Lower leg skin (tissue), 4 donors: ENCODE measurements around the gene ATP7A. TPM values are rescaled to one million over a fixed set of nuclear protein-coding genes. Genes with fewer than 3 reads are reported as not detected.

Experiments
- DNase-seq, 2 donors: peaks; one replicate each; pipeline ENCODE4 v3.0.0-alpha.2; 2019; ENCODE audit warnings: low spot score in 2 of 2
- H3K4me3 ChIP-seq: fragments of 200-600 bp; sonication (generic); 2 replicates; pipeline ENCODE4 v1.5.1; 2017; ENCODE audit warnings: mild to moderate bottlenecking, low read depth; ENCODE audit not compliant: poor library complexity, severe bottlenecking
- CTCF ChIP-seq, 3 donors: fragments of 450-650 bp; IDR thresholded peaks; one replicate each; pipeline ENCODE4 v1.5.1; 2016; ENCODE audit warnings: antibody characterized with exemption in 3 of 3, mild to moderate bottlenecking in 3 of 3, moderate library complexity in 2 of 3
- POLR2A ChIP-seq, 2 donors: fragments of 450-650 bp; IDR thresholded peaks; one replicate each; pipeline ENCODE4 v1.6.1; 2016 to 2017; ENCODE audit warnings: antibody characterized with exemption in 2 of 2, mild to moderate bottlenecking in 1 of 2, moderate library complexity in 1 of 2
- WGBS, 2 donors: methylation state at CpG; one replicate each; pipeline ENCODE4 v1.1.5; 2018; 5-methylcytosine and 5-hydroxymethylcytosine counted together
- intact Hi-C: fragments of 100-400 bp; cut with DNase I; formaldehyde crosslinking; loops from one replicate; pipeline ENCODE4 v1.15.0; 2023; ENCODE audit warnings: low total_unique reads
- total RNA-seq, 4 donors: library from RNA; depleted of rRNA; stranded (reverse); fragments of >200 nt; gene quantifications; one replicate each; pipeline ENCODE4 v1.1.0, GENCODE V29; 2016

ATP7A gene
- total RNA-seq, 4 donors from 2014 or later, result 20.9 to 37.6 (median 28.5) TPM

- H3K4me3 ChIP-seq, result no peak overlapping the region
- DNase-seq, result no peak
- intact Hi-C loops, result no loop called here
- WGBS, 2 donors, result 80 to 88% methylated on average over 3 of the region's 3 CpGs
- TF ChIP-seq POLR2A (IDR thresholded peaks at IDR 0.05) (no peak), CTCF (IDR thresholded peaks at IDR 0.05) (no peak)
Measured at GRCh38 chrX:78027798-78028197, 117.3 kb downstream of the ATP7A start.

GRCh38 chrX:78029663-78030062, 119.2 kb downstream of the ATP7A start:
- no peak overlapping the region for H3K4me3 ChIP-seq
- intact Hi-C loops, result no loop called here
- DNase-seq, result no peak
- WGBS, 2 donors, result 22 to 30% methylated on average over 2 of the region's 2 CpGs
- TF ChIP-seq CTCF (IDR thresholded peaks at IDR 0.05), result no peak
- TF ChIP-seq POLR2A (IDR thresholded peaks at IDR 0.05), result no peak

GRCh38 chrX:78035061-78035460, 124.6 kb downstream of the ATP7A start:
- no peak for DNase-seq

GRCh38 chrX:78037881-78038280, 127.4 kb downstream of the ATP7A start:
- TF ChIP-seq CTCF (IDR thresholded peaks at IDR 0.05) (no peak), POLR2A (IDR thresholded peaks at IDR 0.05) (no peak)
- intact Hi-C loops, result no loop called here
- no peak for DNase-seq
- no peak overlapping the region for H3K4me3 ChIP-seq
- WGBS, 2 donors, result 90% methylated on average over 3 of the region's 3 CpGs

More at GRCh38 chrX:78035061-78035460, 124.6 kb downstream of the ATP7A start:
- TF ChIP-seq CTCF (IDR thresholded peaks at IDR 0.05), result no peak
- TF ChIP-seq POLR2A (IDR thresholded peaks at IDR 0.05), result no peak
- intact Hi-C loops, result no loop called here
- WGBS, 2 donors, result 79 to 95% methylated on average over 6 of the region's 6 CpGs
- no peak overlapping the region for H3K4me3 ChIP-seq

- TF ChIP-seq POLR2A (IDR thresholded peaks at IDR 0.05) (no peak), CTCF (IDR thresholded peaks at IDR 0.05) (no peak)
- 80 to 100% methylated on average over 1 of the region's 1 CpG for WGBS, 2 donors
- DNase-seq, result no peak
- H3K4me3 ChIP-seq, result no peak overlapping the region
- intact Hi-C loops, result no loop called here
Measured at GRCh38 chrX:78042601-78043000, 132.1 kb downstream of the ATP7A start.

- no peak for DNase-seq
- H3K4me3 ChIP-seq, result no peak overlapping the region
- TF ChIP-seq POLR2A (IDR thresholded peaks at IDR 0.05) (no peak), CTCF (IDR thresholded peaks at IDR 0.05) (no peak)
- intact Hi-C loops, result no loop called here
- WGBS, 2 donors, result 71 to 94% methylated on average over 4 of the region's 4 CpGs
Measured at GRCh38 chrX:78046362-78046761, 135.9 kb downstream of the ATP7A start.
